22Rv1 (cell line): Measurements from ENCODE around the gene CEACAM16.
A peak's percentile ranks its signal among the peaks of the same experiment; 100 is the strongest.
"Not testable (repeated sequence)": the region's sequence is repeated elsewhere in the genome, so short reads cannot be mapped to it uniquely, and the experiment has no call there.

Source experiments
- H3K27ac ChIP-seq: fragments of 450-650 bp; 2 replicates; pipeline ENCODE4 v1.5.1; 2017
- ZFX ChIP-seq: fragments of 450-650 bp; IDR thresholded peaks from 2 replicates; pipeline ENCODE4 v1.6.1; 2017; ENCODE audit warnings: antibody characterized with exemption, borderline replicate concordance
- TF ChIP-seq, protein P1 (sequence below): fragments of 450-650 bp; IDR thresholded peaks from 2 replicates; pipeline ENCODE4 v1.5.1; 2017; ENCODE audit warnings: mild to moderate bottlenecking

Gene CEACAM16

DNA sequence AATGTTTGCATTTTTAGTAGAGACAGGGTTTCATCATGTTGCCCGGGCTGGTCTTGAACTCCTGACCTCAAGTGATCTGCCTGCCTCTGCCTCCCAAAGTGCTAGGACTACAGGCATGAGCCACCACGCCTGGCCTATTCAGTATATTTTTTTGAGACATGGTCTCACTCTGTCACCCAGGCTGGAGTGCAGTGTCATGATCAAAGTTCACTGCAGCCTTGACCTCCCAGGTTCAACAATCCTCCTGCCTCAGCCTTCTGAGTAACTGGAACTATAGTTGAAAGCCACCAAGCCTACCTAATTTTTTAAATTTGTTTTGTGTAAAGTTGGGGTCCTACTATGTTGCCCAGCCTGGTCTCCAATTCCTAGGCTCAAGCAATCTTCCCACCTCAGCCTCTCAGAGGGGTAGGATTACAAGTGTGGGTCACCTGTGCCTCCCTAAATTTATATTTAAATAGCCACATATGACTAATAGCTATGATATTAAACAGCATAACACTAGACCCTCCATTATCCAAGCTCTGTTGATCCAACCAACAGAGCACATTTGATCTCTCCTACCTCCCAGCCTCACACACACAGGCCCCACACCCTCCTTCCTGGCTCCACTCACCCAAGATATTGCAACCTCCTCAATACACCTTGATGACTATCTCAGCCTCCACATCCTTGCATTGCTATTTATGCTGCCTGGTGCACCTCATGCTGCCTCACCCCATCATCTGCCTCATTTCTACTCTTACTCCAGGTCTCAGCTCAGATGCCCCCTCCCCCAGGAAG is 29.8 kb upstream of the CEACAM16 start:
- no peak overlapping the region for H3K27ac ChIP-seq
- TF ChIP-seq ZFX, result no peak
- TF ChIP-seq, protein P1, sequence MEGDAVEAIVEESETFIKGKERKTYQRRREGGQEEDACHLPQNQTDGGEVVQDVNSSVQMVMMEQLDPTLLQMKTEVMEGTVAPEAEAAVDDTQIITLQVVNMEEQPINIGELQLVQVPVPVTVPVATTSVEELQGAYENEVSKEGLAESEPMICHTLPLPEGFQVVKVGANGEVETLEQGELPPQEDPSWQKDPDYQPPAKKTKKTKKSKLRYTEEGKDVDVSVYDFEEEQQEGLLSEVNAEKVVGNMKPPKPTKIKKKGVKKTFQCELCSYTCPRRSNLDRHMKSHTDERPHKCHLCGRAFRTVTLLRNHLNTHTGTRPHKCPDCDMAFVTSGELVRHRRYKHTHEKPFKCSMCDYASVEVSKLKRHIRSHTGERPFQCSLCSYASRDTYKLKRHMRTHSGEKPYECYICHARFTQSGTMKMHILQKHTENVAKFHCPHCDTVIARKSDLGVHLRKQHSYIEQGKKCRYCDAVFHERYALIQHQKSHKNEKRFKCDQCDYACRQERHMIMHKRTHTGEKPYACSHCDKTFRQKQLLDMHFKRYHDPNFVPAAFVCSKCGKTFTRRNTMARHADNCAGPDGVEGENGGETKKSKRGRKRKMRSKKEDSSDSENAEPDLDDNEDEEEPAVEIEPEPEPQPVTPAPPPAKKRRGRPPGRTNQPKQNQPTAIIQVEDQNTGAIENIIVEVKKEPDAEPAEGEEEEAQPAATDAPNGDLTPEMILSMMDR, result no peak

DNA sequence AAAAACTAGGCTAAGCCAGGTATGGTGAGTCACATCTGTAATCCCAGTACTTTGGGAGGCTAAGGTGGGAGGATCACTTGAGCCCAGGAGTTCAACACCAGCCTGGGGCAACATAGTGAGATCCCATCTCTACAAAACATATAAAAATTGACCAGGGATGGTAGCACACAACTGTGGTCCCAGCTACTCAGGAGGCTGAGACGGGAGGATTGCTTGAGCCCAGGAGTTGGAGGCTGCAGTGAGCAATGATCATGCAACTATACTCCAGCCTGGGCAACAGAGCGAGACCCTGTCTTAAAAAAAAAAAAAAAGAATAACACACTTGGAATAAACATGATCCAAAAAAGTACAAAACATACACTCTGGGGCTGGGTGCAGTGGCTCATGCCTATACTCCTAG is 28.9 kb upstream of the CEACAM16 start:
- H3K27ac ChIP-seq, result not testable (repeated sequence)

DNA sequence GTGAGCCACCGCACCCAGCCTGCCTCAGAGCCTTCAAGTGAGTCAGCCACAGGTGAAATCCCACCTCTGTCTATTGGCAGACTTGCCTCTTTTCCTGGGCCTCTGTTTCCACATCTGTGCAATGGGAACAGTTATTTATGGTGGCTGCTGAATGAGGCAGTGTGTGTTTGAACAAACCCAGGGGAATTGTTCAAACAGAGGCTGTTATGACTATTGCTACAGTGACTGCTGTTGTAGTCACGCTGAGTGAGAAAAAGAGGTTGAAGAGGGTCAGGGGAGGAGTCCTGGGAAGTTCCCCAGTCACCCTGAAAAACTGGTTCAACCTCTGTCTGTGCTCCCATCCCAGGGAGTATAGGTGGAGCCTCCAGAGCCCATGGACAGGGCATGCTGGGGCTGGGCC is 27.6 kb upstream of the CEACAM16 start, which contains the start of gene CEACAM19:
TSS of gene CEACAM19 (plus strand) at position 83 of the 400 bp plus-strand sequence. CDS start 450 bp downstream, outside the sequence.
- H3K27ac ChIP-seq, result no peak within 1 kb of the TSS
- no peak for TF ChIP-seq ZFX
- TF ChIP-seq, protein P1, result no peak

DNA sequence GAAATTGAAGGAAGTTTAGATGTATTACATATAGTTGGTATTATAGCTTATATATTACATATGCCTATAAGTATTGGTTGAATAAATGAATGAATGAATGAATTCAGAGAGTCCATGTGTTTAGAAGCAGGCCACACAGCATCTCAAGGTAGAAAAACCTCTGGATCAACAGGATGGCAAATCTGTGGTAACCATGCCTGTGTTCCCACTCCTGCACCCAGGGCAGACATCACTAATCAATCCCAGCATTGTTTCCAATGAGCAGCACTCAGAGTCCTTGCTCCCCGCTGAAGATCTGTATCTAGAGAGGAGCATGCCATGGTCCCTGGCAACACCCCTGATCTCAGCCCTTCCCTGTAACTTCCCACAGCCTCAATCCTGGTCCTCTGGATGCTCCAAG is 26.7 kb upstream of the CEACAM16 start:
- TF ChIP-seq, protein P1, result no peak
- no peak for TF ChIP-seq ZFX
- no peak overlapping the region for H3K27ac ChIP-seq

DNA sequence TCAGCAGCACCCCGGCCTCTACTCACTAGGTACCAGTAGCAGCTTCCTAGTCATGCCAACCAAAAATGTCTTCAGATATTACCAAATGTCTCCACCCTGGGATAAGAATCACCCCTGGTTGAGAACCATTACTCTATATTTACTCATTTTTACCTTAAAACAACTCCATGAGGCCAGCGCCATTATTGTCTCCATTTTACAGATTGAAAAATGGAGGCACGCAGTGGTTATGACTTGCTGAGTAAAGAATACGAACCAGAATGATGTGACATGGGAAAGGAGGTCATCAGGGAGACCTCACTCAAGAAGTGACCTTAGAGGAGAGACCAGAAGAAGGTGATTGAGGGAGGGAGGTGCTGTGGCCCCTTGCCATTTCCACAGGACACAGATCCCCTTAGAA is 25.4 kb upstream of the CEACAM16 start:
- no peak overlapping the region for H3K27ac ChIP-seq
- TF ChIP-seq ZFX, result no peak
- TF ChIP-seq, protein P1, result no peak

DNA sequence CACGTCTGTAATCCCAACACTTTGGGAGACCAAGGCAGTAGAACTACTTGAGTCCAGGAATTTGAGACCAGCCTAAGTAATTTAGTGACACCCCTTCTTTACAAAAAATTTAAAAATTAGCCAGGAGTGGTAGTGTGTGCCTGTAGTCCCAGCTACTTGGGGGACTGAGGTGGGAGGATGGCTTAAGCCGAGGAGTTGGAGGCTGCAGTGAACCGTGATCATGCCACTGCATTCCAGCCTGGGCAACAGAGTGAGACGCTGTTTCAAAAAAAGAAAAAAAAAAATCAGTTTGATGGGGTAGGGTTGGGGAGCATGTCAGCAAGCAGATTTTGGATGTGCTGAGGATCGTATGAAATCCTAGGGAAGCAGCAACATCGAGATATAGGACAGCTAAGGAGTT is 23.4 kb upstream of the CEACAM16 start:
- TF ChIP-seq, protein P1, result no peak
- TF ChIP-seq ZFX, result no peak
- H3K27ac ChIP-seq, result no peak overlapping the region

DNA sequence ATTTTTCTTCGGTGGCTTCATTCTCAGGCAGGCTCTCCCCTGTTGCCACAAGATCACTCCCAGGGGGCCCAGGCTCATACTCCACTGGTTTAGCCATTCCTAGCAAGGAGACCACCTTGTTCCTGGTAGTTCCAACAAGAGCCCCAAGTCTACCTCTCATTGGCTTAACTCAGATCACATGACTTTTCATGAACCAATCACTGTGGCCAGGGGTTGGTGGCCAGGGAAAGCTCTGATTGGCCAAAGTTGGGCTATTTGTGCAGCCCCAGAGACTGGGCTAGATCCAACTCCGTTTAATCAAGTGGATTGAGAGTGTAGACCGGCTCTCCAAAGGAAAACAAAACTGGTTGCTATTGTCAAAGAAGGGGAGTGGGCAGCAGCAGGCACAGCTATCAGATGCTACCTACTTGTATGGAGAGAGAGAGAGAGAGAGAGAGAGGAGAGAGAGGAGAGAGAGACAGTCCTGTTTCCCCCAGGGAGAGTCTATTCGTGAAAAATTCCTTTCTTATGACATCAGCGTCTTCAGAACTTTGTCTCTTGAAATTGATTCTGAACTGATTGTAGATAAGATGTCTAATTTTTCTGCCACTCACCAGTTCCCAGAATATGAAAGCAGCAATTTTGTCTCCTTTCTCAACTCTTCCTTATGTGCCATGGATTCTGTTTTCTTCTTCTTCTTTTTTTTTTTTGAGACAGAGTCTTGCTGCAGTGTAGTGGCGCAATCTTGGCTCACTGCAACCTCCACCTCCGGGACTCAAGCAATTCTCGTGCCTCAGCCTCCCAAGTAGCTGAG is 21.7 kb upstream of the CEACAM16 start:
- peak overlapping the region; percentile 37; the same call in 1 of the 2 replicates for H3K27ac ChIP-seq
- TF ChIP-seq ZFX, result no peak

DNA sequence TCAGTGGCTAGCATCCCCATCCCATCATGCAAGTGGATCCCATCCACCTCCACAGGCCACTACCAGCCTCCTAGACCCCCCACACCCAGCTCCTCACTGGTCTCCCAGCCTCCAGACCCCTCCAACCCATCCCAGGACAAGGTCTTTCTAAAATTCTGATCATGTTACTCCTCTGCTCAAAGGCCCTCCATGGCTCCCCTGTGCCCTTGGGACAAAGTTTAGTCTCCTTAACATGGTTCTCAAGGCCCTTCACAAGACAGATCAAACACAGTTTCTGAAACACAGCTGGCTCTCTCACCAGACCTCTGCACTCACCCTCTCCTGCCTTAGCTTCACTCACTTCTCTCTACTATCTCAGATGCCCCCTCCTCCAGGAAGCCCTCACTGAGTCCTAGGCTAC is 18.4 kb upstream of the CEACAM16 start:
- TF ChIP-seq, protein P1, result no peak
- TF ChIP-seq ZFX, result no peak
- H3K27ac ChIP-seq, result no peak overlapping the region
